Measurements from ENCODE around the gene ZNF697.

Gene ZNF697

GRCh38 chr1:119682141-119682540 is 34.1 kb upstream of the ZNF697 start:
- no peak for TF ChIP-seq CTCF (conservative IDR thresholded peaks at IDR 0.05)
- H3K27ac ChIP-seq, result no peak overlapping the region

GRCh38 chr1:119681560-119681959 is 33.5 kb upstream of the ZNF697 start:
- TF ChIP-seq CTCF (conservative IDR thresholded peaks at IDR 0.05), result no peak
- no peak overlapping the region for H3K27ac ChIP-seq

DNA sequence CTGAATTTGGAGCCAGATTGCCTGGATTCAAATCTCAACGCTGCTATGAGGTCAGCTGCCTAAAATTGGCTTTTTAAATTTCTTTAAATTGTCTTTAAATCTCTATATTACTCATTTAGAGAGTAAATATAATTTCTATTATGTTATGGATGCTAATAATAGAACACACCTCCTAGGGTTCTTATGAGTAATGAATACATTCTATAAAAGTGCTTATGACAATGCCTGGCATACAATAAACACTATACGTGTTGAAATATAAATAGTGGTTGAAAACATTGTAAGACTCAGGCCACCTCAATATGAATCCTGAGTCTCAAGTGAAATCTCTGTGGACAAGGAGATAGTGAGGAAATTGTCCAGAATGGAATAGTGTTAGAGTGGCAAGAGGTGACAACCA is 32.7 kb upstream of the ZNF697 start:
- no peak overlapping the region for H3K27ac ChIP-seq
- no peak for TF ChIP-seq CTCF (conservative IDR thresholded peaks at IDR 0.05)

DNA sequence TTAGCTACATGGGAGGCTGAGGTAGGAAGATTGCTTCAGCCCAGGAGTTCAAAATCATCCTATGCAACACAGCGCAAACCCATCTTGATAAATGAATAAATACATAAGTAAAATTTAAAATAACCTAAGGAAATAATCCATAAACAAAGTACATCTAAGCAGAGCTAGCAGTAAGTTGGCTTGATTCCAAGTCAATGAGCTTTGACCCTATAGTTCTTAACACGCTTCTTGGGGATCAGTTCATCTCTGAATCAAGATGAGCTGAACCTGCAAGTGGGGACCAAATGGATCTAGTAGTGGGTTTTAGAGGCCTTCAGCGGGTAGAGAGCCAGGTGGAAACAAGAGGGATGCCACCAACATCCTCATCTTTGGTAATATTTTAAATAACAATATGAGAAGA is 32.1 kb upstream of the ZNF697 start:
- no peak overlapping the region for H3K27ac ChIP-seq
- TF ChIP-seq CTCF (conservative IDR thresholded peaks at IDR 0.05), result no peak

DNA sequence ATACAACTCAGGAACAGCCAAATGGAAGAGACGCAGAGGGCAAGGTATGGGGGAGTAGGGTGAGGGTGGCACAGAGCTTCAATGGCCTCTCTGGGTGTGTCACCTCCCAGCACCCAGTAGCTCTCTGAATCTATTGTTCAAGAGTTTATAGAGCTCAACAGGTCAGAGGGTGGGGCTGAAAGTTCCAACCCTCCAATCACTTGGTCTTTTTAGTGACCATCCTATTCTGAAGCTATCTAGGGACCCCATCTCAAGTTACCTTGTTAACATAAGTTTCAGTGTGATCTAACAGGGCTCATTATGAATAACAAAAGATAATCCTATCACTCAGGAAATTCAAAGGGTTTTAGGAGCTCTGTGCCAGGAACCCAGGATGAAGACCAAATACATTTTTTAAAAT is 31.2 kb upstream of the ZNF697 start:
- H3K27ac ChIP-seq, result no peak overlapping the region
- TF ChIP-seq CTCF (conservative IDR thresholded peaks at IDR 0.05), result no peak

GRCh38 chr1:119676571-119677206 is 28.6 kb upstream of the ZNF697 start:
- no peak overlapping the region for H3K27ac ChIP-seq
- TF ChIP-seq CTCF (conservative IDR thresholded peaks at IDR 0.05), result no peak

GRCh38 chr1:119675349-119676345 is 27.6 kb upstream of the ZNF697 start:
- peak; percentile 88 for TF ChIP-seq CTCF (conservative IDR thresholded peaks at IDR 0.05)
- H3K27ac ChIP-seq, result peak overlapping the region; percentile 68

Data from VCaP (cell line).